Measurements from ENCODE around the gene CDSN. TPM values are rescaled to one million over a fixed set of nuclear protein-coding genes. Genes with fewer than 3 reads are reported as not detected.

The CDSN gene
- total and polyA plus RNA-seq, 2 of the 8 experiments (the other 6 are each of a cell fraction or from before 2014, with no cell fraction given): not detected

- H2BK15ac ChIP-seq (ENCODE audit: low read length): no peak overlapping the region
- H3K23me2 ChIP-seq (ENCODE audit: low read depth, low read length): no peaks in the 10 kb centered on the region
- no peak overlapping the region for H4K8ac ChIP-seq (ENCODE audit: extremely low read depth, insufficient read depth, low read length)
- H3K56ac ChIP-seq (replicated peaks; ENCODE audit: insufficient read length, low read depth, low read length): no peak overlapping the region
- ChIA-PET CTCF (ENCODE audit: partially characterized antibody) (interaction anchor here (0.6 to 3.4 kb wide), 13 partner anchors 11 to 307 kb away, joined by 3 to 16 read pairs (median 6); partner anchors contain the start of gene VARS2), POLR2A (ENCODE audit: partially characterized antibody) (interaction anchor here (1.2 to 1.4 kb wide), 2 partner anchors 19 to 184 kb away, joined by 3 to 5 read pairs; partner anchors contain the start of gene GTF2H4)
- no peaks in the 10 kb centered on the region for H3K27me3 ChIP-seq (replicated peaks in 1 of 4; ENCODE audit: control insufficient read depth in 3 of 4, extremely low read depth in 1 of 4, insufficient read depth in 3 of 4, low read length in 3 of 4)
- H3K9me3 ChIP-seq (ENCODE audit: insufficient read depth in 2 of 2, low read depth in 1 of 2, low read length in 1 of 2): no peaks in the 10 kb centered on the region
- no peak overlapping the region for H2AK5ac ChIP-seq (ENCODE audit: low read depth, low read length)
- no peak overlapping the region for H3K14ac ChIP-seq (ENCODE audit: insufficient read length)
- no peak overlapping the region for H4K91ac ChIP-seq (replicated peaks; ENCODE audit: insufficient read length, low read length)
- DNase-seq (ENCODE audit: low read depth in 1 of 2, low spot score in 2 of 2): no peak
- H3K4me1 ChIP-seq (replicated peaks in 1 of 4; ENCODE audit: control insufficient read depth in 3 of 4, insufficient read depth in 4 of 4, low read length in 3 of 4): peaks cover 0 to 3% (median 0%) of the 10 kb centered on the region in 4 experiments; a peak in 3 of 7 replicates
- H3K4me3 ChIP-seq (ENCODE audit: extremely low read depth in 1 of 4, insufficient read depth in 2 of 4, low read depth in 3 of 4, low read length in 4 of 4): no peak overlapping the region
- H2BK20ac ChIP-seq (ENCODE audit: low read length): no peak overlapping the region
- no peak overlapping the region for H2AFZ ChIP-seq (ENCODE audit: low read length)
- no peak for TF ChIP-seq RBBP5 (IDR thresholded peaks at IDR 0.05; ENCODE audit: borderline replicate concordance, low read depth, low read length)
- no peak for TF ChIP-seq SP2 (IDR thresholded peaks at IDR 0.05; ENCODE audit: low read length)
- TF ChIP-seq SAP30 (IDR thresholded peaks at IDR 0.05; ENCODE audit: insufficient read depth, insufficient replicate concordance, low read length): no peak
- no peak overlapping the region for H3K9ac ChIP-seq (replicated peaks in 1 of 4; ENCODE audit: extremely low read depth in 1 of 4, low read depth in 3 of 4, low read length in 3 of 4)
- no peak overlapping the region for H3K18ac ChIP-seq (ENCODE audit: extremely low read depth, low read length)
- no peak overlapping the region for H3K4ac ChIP-seq (replicated peaks; ENCODE audit: insufficient read length, low read depth, low read length)
- H2BK12ac ChIP-seq (ENCODE audit: low read depth, low read length): no peak overlapping the region; the same call in 1 of the 2 replicates
- H3K36me3 ChIP-seq (ENCODE audit: control insufficient read depth in 2 of 4, insufficient read depth in 4 of 4, low read length in 3 of 4): no peaks in the 10 kb centered on the region
- no peak overlapping the region for H3K4me2 ChIP-seq (ENCODE audit: insufficient read depth in 1 of 2, low read depth in 2 of 2, low read length in 2 of 2)
- H2BK5ac ChIP-seq (ENCODE audit: low read depth, low read length): no peak overlapping the region
- FAIRE-seq: no peak
- no peak overlapping the region for H4K5ac ChIP-seq (ENCODE audit: insufficient read length, low read depth, low read length)
- 29% methylated on average over 3 of the region's 3 CpGs; no CpG with 5 or more reads in 1 of the 2 experiments for WGBS, 2 experiments (ENCODE audit: extremely low coverage in 1 of 2, insufficient coverage in 1 of 2, insufficient read length in 1 of 2, insufficient replicate concordance in 2 of 2, low coverage in 1 of 2, low lambda C conversion rate in 2 of 2, missing lambda C conversion rate in 1 of 2)
- no peak overlapping the region for H2BK120ac ChIP-seq (replicated peaks; ENCODE audit: low read depth, low read length)
- no peaks in the 10 kb centered on the region for H4K20me1 ChIP-seq (replicated peaks in 1 of 2; ENCODE audit: control insufficient read depth in 1 of 2, insufficient read depth in 2 of 2, low read length in 2 of 2)
- H3K27ac ChIP-seq (ENCODE audit: low read depth, low read length): no peak overlapping the region
- no peaks in the 10 kb centered on the region for H3K79me1 ChIP-seq (ENCODE audit: low read depth, low read length)
- H3K79me2 ChIP-seq (ENCODE audit: control insufficient read depth in 1 of 2, insufficient read depth in 2 of 2, low read length in 2 of 2): no peaks in the 10 kb centered on the region
- H3K23ac ChIP-seq (ENCODE audit: insufficient read length): no peak overlapping the region
These were observed 28.6 kb downstream of the CDSN start for GRCh38 chr6:31091680-31092079.

Data from H1 (cell line).